Esophagus muscularis mucosa (tissue), 3 donors: ENCODE data around the gene JADE2.

ENCODE experiments used
- CTCF ChIP-seq, 3 experiments: fragments of 200-600 bp in 2 of 3; fragments of 450-650 bp in 1 of 3; sonication (generic) in 2 of 3; IDR thresholded peaks; one replicate each; pipeline ENCODE4 v1.5.1; 2017 to 2019; ENCODE audit warnings: antibody characterized with exemption in 3 of 3, mild to moderate bottlenecking in 2 of 3, moderate library complexity in 1 of 3
- POLR2A ChIP-seq: fragments of 450-650 bp; IDR thresholded peaks from one replicate; pipeline ENCODE4 v1.6.1; 2017; ENCODE audit warnings: antibody characterized with exemption, moderate library complexity, mild to moderate bottlenecking, low read depth

GRCh38 chr5:134570886-134571285 lies 45.4 kb downstream of the JADE2 start:
- TF ChIP-seq CTCF (IDR thresholded peaks at IDR 0.05): no peak
- TF ChIP-seq POLR2A: no peak
